Measurements from ENCODE around the gene POLR2E.

POLR2E gene

GRCh38 chr19:1046836-1047695, 48.1 kb downstream of the POLR2E start:
- no peak for TF ChIP-seq POLR2A (IDR thresholded peaks at IDR 0.05; ENCODE audit: low read depth, low read length)

GRCh38 chr19:1046117-1046626, 49.0 kb downstream of the POLR2E start:
- DNase-seq (ENCODE audit: insufficient read length, low spot score) (no peak), FAIRE-seq (no peak)
- no peak for TF ChIP-seq POLR2A (IDR thresholded peaks at IDR 0.05; ENCODE audit: low read depth, low read length)

More at GRCh38 chr19:1046836-1047695, 48.1 kb downstream of the POLR2E start:
- DNase-seq (ENCODE audit: insufficient read length, low spot score) (no peak), FAIRE-seq (no peak)

GRCh38 chr19:1045247-1045603, 50.0 kb downstream of the POLR2E start:
- no peak for TF ChIP-seq POLR2A (IDR thresholded peaks at IDR 0.05; ENCODE audit: low read depth, low read length)
- FAIRE-seq, result no peak
- DNase-seq (ENCODE audit: insufficient read length, low spot score), result peak; percentile 75

GRCh38 chr19:1042689-1043511, 52.3 kb downstream of the POLR2E start:
- TF ChIP-seq POLR2A (IDR thresholded peaks at IDR 0.05; ENCODE audit: low read depth, low read length), result no peak
- FAIRE-seq, result no peak
- no peak for DNase-seq (ENCODE audit: insufficient read length, low spot score)

- TF ChIP-seq POLR2A (IDR thresholded peaks at IDR 0.05; ENCODE audit: low read depth, low read length), result no peak; the same call in 1 of the 2 replicates
- no peak for FAIRE-seq
- DNase-seq (ENCODE audit: insufficient read length, low spot score), result peak; percentile 80
These were observed 53.1 kb downstream of the POLR2E start for GRCh38 chr19:1041835-1042685.

GRCh38 chr19:1041272-1041834, 53.8 kb downstream of the POLR2E start:
- FAIRE-seq (no peak), DNase-seq (ENCODE audit: insufficient read length, low spot score) (no peak)
- no peak for TF ChIP-seq POLR2A (IDR thresholded peaks at IDR 0.05; ENCODE audit: low read depth, low read length)

GRCh38 chr19:1040476-1041271, 54.5 kb downstream of the POLR2E start:
- FAIRE-seq (peak; percentile 64), DNase-seq (ENCODE audit: insufficient read length, low spot score) (peak; percentile 99)
- 0 out of 2 replicates have a peak, but pooled peaks have one; percentile 5 for TF ChIP-seq POLR2A (IDR thresholded peaks at IDR 0.05; ENCODE audit: low read depth, low read length)

- DNase-seq (ENCODE audit: insufficient read length, low spot score) (peak; percentile 93), FAIRE-seq (no peak)
- TF ChIP-seq POLR2A (IDR thresholded peaks at IDR 0.05; ENCODE audit: low read depth, low read length), result peak; percentile 41; the same call in 1 of the 2 replicates
These were observed 55.3 kb downstream of the POLR2E start, which contains the start of gene ABCA7 for GRCh38 chr19:1039646-1040475. TSS of gene ABCA7 (plus strand) at chr19:1040107. CDS start at chr19:1041362, 1,255 bp downstream.

- no peak for TF ChIP-seq POLR2A (IDR thresholded peaks at IDR 0.05; ENCODE audit: low read depth, low read length)
- no peak for FAIRE-seq
- no peak for DNase-seq (ENCODE audit: insufficient read length, low spot score)
These were observed 56.1 kb downstream of the POLR2E start for GRCh38 chr19:1038978-1039645.

- no peak for TF ChIP-seq POLR2A (IDR thresholded peaks at IDR 0.05; ENCODE audit: low read depth, low read length)
- no peak for DNase-seq (ENCODE audit: insufficient read length, low spot score)
- no peak for FAIRE-seq
These were observed 57.5 kb downstream of the POLR2E start for GRCh38 chr19:1037621-1038064.
